Right renal cortex interstitium (tissue), 3 donors: ENCODE results near the gene MXRA8. TPM values are rescaled to one million over a fixed set of nuclear protein-coding genes. Genes with fewer than 3 reads are reported as not detected.
"Not testable (repeated sequence)": the region's sequence is repeated elsewhere in the genome, so short reads cannot be mapped to it uniquely, and the experiment has no call there.

ENCODE experiments used
- DNase-seq, 3 donors: peaks; one replicate each; pipeline ENCODE4 v3.0.0-alpha.2; 2013; ENCODE audit warnings: low read depth in 3 of 3, low spot score in 2 of 3
- polyA plus RNA-seq, 3 donors: library from polyadenylated mRNA; unstranded; fragments of 120-200 nt; gene quantifications; one replicate each; pipeline ENCODE4 v1.2.1, GENCODE V29; 2013; ENCODE audit not compliant: insufficient read length in 3 of 3

The MXRA8 gene
- polyA plus RNA-seq, 3 donors, result 145 to 157 (median 156) TPM

DNA sequence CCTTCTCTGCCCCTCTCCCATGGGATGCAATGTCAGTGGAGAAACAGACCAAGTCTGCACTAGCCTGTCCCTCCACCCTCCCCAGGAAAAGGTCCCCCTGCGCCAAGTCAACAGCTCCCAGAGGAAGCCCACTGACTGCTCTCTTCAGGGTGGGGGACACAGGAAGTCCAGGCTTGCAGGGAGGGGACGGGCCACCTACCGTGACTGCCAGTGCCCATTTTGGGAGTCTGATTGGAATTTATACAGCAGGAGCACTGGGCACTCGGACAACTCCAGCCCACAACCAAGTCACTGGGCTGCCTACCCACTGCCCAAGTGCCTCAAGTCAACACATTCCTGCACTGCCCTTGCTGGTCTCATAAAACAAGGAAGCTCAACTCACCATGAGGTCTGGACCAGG, 34.7 kb upstream of the MXRA8 start:
- no peak for DNase-seq

DNA sequence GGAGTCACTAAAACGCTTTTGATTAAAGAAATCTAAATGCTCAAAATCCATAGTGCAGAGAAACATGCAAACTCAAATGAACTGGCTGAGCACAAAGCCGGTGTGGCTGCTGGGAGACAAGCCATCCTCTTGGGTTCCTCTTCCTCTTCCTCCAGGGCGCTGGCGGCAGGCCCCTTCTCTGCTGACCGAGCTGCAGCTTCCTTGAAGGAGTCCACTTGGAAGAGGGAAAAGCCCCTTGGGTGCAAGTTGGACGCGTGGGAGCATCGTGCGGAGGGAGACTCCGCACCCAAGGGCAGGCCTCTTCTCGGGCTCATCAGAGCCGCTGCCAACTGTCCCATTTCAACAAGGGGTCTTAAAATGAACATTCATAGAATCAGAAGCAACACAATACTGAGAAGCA, 32.9 kb upstream of the MXRA8 start:
- DNase-seq, result no peak

DNA sequence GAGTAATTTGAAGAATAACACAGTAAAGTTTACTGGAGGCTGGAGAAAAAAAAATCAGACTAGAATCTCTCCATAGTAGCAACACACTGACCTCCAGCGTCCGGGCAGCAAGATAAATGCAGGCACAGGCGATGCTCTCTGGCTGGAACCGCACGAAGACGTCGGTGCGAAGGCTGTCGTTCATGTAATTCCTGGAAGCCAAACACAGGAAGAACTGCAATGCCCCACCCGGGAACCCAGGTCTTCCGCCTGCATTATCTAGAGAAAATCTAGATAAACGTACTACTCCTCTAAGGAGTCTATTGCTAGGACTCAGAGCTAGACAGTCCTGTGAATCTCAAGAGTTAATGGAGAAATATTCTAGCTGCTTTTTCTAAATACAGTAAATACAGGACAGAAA, 32.3 kb upstream of the MXRA8 start:
- no peak for DNase-seq

DNA sequence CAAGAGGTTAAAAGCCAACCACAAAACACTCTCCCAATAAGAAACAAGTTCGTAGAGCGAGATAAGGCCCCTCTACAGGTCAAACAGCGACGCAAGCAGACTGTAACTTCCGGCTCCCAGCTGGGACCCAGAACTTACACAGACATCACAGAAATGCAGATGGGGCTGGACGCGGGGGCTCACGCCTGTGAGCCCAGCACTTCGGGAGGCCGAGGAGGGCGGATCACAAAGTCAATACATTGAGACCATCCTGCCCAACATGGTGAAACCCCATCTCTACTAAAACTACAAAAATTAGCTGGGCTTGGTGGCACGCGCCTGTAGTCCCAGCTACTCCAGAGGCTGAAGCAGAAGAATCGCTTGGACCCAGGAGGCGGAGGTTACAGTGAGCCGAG, 29.7 kb upstream of the MXRA8 start:
- DNase-seq, result no peak

DNA sequence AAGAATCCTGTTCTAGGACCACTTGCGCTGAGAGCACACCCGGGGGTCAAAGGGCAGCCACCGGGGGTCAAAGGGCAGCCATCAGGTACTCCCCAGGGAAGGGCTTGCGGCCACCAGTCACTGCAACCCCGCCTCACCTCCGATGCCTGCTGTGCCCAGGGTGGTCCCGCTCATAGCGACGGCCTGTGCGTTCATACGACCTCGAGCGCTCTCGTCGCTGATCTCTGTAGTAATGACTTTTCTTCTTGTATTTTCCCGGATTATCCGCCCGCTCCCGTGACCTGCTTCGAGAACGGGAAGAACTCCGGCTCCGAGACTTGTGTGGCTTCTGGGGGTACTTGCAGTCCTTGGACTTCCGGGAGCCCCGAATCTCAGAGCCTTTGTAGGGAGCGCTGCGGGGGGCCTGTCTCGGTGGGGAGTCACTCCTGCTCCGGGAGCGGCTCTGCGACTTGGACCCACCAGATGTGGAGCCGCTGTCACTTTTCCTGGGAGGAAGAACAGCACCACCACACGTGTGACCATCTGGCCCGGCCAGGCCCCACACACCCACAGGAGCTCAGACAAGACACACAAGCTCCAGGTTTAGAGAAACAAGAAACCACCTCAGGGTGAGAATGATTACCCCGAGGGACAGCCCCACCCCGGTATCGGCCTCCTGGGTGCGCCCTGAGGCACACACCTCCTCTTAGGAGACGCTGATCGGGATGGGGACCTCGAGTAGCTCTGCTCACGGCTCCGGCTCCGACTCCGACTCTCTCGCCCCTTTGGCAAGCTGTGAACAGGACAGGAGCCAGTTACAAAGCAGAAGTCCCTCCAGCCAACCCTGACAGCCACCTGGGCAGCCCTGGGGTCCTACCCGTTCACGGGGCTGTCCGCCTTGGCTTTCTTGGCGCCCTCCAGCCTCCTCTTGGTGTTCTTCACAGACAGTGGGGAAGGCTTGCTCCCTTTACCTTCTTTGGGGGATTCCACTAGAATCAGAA, 29.0 kb upstream of the MXRA8 start:
- no peak for DNase-seq

DNA sequence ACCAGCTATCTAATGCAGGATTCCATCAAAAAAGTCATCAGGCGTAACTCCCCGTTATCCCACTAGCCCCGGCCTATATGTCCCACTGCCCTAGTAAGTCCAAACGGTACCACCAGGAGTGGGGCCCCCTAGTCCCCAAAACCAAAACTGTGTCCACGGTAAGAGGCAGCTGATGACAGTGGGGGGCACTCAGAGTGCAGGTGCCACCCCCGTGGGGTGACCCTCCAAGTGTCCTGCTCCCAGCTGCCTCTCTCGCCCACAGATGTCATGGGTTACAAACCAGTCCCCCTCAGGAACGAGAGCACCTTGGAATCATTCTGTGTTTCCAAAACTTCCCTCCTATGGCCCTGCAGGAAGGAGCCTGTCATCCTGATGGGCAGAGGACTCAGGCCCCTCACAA, 27.6 kb upstream of the MXRA8 start:
- no peak for DNase-seq

DNA sequence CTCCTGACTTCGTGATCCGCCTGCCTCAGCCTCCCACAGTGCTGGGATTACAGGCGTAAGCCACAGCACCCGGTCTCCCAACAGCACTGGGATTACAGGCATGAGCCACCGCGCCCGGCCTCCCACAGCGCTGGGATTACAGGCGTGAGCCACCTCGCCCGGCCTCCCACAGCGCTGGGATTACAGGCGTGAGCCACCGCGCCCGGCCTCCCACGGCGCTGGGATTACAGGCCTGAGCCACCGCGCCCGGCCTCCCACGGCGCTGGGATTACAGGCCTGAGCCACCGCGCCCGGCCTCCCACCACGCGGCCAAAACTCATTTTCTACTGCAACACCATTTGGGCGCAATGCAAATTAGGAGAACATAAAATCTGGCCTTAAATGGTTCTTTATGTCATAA, 27.0 kb upstream of the MXRA8 start:
- not testable (repeated sequence) for DNase-seq

DNA sequence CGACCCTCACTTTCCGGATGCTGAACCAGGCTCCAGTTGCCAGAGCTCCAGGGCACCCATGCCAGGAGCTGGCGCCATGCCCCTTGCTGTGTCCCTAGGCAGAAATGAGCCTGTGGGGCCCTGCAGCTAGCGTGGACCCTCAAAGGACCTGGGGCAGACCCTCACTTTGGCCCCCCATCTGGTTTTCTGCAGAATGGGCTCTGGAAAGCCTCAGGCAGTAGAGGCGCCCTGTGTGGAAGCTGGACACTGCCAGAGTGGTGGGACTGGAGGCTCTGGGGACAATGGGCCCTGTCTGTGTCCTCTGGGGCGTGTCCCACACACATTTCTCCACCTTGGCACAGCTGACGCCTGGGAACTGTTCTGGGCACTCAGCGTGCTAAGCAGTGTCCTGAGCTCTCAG, 22.9 kb upstream of the MXRA8 start:
- DNase-seq, result no peak

DNA sequence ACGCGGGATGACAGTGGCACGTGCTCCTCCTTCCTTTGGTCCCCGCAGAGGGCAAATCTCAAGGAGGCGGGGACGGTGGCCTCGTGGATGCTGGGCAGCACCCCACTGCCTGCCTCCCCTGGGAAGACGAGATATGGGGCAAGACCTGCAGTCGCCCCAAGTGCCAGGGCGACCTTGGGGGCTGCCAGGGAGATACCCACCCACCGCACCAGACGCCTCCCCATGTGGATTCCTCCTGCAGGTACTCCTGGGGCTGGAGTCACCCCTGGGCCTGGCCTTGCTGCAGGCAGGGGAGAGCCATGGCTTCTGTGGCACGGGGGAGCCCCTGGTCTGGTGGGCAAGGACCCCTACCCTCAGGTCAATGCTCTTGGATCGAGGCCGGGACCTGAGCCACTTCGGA, 22.5 kb upstream of the MXRA8 start:
- no peak for DNase-seq

DNA sequence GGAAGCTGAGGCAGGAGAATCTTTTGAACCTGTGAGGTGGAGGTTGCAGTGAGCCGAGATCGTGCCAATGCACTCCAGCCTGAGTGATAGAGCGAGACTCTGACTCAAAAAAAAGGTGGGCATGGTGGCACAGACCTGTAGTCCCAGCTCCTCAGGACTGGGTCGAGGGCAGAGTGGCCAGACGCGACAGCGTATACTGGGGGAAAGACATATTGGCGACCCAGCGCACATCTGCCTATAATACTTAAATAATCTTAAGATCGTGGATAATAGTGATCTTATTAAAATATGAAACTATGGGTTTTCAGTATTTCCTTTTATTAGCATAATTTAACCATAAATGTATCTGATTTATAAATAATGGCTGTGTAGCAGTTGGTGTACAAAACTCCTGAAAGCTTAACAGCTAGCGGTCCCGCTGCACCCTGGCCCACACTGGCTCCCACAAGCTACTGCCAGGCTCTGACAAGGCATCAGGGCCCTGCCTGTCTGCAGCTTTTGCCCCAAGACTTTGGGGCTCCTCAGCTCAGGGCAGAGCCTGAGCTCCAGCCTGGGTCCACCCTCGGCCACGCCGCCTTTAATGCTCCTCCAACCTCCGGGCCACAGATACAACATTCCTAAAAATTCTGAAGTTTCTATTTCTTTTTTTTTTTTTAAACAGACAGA, 19.3 kb upstream of the MXRA8 start:
- DNase-seq, result no peak

DNA sequence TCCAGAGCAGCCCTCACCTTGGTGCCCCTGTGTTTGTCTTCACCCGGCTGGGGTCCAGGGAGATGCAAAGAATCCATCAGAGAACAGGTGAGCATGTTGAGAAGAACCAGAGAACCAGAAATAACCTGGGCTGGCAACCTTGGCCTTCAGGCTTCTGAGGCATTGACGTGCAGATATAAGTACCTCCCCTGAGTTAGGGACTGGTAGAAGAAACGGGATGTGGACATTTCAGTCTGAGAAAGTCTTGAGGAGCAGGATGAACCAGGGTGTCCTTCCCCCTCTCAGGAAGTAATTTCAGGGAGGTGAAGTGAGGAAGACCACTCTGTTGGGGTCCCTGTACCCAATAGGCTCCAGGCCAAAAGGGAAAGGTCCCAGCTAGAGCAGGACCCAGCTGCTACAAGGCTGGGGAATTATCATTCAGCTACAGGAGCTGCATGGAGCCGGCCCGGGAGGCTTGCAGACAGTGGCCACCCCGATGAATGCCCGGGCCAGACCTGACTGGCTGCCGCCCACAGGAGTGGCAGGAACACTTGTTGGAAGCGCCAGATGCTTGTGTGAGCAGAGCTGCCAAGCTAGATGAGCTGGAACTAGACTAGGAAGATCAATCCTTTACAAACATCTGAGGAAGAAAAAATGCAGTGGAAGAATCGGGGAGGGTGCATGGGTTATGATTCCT, 18.3 kb upstream of the MXRA8 start:
- no peak for DNase-seq

DNA sequence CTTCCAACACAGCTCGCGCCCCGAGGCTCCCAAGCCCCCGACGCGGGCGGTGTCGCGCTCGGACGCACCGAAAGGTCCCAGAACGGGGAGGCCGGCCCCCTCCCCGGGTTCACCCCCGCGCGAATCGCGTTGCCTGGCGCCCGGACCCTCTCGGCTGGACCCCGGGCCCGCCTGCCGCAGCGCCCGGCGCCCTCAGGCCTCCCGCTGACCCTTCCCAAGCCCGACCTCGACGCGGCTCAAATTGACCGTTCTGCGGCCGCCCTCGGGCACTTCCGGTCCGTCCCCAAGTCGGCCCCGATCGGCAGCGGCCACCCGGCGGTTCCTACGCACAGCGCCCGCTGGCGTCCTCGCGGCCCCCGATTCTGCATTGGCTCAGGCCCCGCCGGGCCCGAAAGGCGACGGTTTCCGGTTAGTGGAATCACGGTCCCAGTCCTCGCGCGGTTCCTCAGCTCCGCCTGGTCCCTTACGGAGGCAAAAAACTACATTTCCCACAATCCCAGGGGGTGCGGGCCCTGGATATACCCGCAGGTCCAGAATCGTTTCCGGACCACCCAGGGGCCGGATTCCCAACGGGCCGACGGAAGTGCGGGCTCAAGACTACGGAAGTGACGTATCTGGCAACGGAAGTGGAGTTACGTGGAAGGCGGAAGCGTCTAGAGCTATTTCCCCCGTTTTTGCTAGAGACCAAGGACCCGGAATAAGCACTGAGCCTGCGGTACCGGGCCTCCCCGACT, 16.7 kb upstream of the MXRA8 start, which contains the start of gene AURKAIP1:
Gene AURKAIP1, minus strand, starts transcription at position 279 of the 734 bp plus-strand sequence. CDS start 451 bp downstream, outside the sequence.
- peak; percentile 98 to 100 (median 100) for DNase-seq

DNA sequence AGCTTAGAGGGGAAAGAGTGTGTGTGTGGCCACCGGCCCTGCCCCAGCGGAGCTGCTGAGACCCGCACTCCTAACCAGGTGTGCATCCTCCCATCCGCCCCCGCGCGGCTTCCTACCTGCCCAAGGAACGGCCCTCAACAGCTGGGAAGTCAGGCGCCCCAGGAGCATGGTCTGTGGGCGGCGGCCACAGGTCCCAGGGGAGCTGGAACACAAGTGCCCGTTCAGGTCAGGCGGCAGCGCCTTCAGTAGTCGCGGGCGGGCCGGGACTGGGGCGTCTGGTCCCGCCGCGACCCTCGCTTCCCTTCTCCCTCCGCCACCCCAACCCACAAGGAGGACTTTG, 16.2 kb upstream of the MXRA8 start:
- no peak for DNase-seq

DNA sequence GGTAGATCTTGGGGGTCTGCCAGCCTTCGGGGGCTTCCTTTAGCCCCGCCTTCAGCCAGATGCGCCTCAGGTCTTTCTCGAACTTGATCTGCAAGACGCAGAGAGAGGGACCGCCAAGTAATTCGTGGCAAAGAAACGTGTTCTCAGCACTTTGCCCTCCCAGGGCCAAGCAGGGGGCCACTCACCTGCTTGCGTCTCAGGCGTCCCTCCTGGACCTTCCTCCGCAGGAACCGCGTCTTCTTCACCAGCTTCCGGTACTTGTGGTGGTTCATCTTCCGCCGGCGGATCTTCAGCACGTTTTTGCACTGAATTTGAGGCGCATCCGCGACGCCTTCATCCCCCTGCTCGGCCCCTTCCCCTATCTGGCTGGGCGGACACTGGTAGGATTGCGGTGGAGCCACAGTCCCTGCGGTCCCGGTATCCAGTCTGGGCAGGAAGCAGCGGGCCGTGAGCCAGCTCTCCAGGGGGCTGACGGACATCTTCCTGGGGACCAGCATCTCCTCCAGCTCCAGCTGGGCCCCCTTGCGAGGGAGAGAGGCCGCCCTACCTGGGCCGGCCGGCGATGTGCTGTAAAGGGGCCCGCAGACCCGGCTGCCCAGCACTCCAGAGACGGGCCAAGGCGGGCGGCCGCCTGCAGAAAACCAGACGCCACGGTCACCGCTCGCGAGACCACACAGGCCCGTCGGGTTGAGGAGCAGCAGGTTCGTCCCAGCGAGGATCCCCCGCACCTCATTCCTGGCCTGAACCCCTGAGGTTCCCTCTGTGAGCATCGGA, 15.6 kb upstream of the MXRA8 start:
- no peak for DNase-seq

DNA sequence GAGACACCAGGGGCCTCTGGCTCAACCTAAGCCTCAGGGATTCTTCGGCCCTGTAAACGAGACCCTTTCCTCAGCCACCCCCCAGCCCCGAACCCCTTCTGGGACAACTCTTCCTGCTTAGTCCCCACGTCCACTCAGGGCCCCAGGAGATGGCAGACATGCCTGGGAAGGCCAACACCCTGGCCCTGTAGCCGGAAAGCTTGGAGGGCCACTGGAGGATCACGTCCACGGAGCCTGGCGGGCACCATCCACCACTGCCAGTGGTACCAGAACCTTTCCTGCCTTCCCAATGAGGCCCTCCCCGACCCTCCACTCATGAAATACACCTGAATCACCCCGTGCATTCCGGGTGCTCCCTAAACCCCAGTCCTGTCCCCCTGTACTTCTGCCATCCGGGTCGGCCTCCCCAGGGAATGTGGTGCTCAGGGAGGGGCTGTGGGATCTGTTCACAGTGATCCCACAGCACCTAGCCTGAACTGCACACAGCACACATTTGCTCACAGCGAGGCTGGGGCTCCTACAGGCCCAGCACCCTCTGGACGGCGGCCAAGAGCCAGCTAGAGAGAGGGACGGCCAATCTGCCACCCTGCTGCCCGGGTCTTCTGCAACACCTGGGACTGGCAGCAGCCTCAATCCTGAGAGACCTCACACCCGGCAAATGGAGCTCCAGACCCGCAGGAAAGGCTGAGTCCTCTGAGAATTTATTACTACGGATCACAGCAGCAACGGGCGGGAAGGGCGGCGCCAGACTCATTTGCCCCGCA, 14.9 kb upstream of the MXRA8 start:
- DNase-seq, result no peak

DNA sequence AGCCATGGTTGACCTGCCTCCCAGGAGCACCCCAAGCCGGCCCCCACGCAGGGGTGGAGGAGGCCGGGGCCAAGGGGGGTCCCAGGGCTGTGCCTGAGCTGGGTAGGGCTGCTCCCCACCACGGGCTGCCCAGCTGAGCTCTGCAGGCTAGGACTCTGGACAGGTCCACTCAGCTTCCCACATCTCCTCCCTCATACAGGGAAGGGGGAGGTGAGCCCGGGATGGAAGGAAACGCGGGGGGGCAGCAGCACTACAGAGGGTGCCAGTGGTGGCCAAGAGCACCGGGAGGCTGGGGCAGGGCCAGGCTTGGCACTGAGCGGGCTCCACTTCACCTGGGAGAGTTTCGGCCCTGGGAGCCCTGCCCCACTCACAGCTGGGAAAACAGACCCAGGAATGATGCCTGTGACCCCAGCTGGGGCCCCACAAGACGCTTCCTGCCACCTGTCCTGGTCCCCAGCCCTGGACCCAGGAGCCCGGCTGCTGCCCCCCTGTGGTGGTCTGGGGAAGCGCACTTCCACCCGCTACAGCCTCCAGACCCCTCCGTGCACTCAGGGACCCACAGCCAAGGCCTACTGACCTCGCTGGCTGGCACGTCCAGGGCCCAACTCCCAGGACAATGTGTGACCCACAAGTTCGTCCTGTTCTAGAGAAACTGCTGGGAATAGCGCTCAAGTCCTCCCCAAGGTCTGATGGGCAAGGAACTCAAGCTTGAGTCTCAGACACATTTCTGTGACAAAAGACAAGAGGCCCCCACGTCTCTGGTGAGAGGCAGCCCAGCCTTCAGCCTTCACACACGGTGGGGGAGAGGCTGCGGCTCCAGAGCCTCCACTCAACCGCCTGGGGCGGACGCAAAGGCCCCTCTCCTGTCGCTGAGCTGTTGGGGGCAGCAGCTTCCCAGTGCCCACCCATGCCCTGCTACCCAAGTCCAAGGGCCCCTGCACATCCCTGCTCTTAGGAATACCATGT, 13.7 kb upstream of the MXRA8 start:
- DNase-seq, result no peak

DNA sequence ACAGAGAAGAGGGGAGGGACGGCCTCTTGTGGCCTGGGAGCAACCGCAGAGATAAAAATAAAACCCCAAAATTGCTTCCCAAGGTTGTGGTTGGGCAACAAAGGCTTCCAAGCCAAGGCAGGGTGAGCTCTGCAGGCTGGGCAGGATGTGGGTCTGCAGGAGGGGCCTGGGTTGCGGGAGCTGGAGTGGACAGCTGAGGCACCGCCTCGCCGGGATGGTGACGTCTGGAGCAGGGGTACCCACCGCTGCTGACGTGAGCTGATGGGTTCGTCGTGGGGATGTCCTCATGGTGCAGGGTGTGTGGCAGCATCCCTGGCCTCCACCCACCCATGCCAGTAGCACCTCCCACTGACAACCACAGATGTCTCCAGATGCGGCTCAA, 13.0 kb upstream of the MXRA8 start:
- DNase-seq, result no peak

DNA sequence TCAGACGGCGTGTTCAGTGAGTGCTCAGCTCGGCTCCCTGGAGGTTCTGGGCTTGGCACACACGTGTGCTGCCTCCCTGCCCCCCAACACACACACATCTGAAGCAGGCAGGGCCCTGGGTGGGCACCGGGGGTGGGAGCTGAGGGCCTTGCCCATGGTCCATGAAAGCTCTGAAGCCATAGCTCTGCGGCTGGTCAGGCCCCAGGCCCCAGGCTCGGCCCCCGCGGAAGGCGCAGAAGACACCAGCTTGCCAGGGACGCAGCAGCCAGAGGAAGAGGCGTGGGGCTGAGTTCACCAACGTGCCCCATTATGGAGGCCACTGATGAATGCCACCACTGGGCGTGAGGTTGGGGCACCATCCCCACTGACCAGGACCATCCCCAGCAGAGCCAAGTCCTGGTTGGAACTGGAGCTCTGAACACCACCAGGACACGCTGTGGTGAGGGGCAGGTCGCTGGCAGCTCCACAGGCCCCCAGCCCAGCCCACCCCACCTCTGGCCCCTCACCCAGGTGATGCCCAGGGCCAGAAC, 12.5 kb upstream of the MXRA8 start:
- DNase-seq, result no peak
